Right lobe of liver (tissue), 6 donors: ENCODE measurements around the gene TGFBR3L. TPM values are rescaled to one million over a fixed set of nuclear protein-coding genes. Genes with fewer than 3 reads are reported as not detected.

Experiments
- ATAC-seq, 4 donors: fragments of 200-7000 bp; cut with Tn5 transposase; one replicate each; pipeline ENCODE4 v1.9.1; 2020; ENCODE audit warnings: mild to moderate bottlenecking in 4 of 4, moderate library complexity in 4 of 4
- DNase-seq, 3 donors: peaks; one replicate each; pipeline ENCODE4 v3.0.0-alpha.2; 2020
- H3K27ac ChIP-seq, 3 donors: fragments of 200-600 bp; one replicate each; pipeline ENCODE4 v1.8.0; 2022
- H3K27me3 ChIP-seq, 2 donors: fragments of 200-600 bp; one replicate each; pipeline ENCODE4 v1.8.0; 2022
- H3K36me3 ChIP-seq, 4 donors: fragments of 200-600 bp; sonication (generic) in 1 of 4; one replicate each; pipeline versions ENCODE4 v1.5.1 to v1.8.0; 2017 to 2022; ENCODE audit warnings: control low read depth in 1 of 4
- H3K4me1 ChIP-seq, 4 donors: fragments of 200-600 bp; sonication (generic) in 1 of 4; one replicate each; pipeline versions ENCODE4 v1.5.1 to v1.8.0; 2017 to 2022; ENCODE audit warnings: control low read depth in 1 of 4
- H3K4me3 ChIP-seq, 3 donors: fragments of 200-600 bp; one replicate each; pipeline ENCODE4 v1.8.0; 2022
- H3K9me3 ChIP-seq, 4 donors: fragments of 200-600 bp; sonication (generic) in 1 of 4; one replicate each; pipeline versions ENCODE4 v1.5.1 to v1.8.0; 2017 to 2022; ENCODE audit warnings: control low read depth in 1 of 4
- POLR2A ChIP-seq: fragments of 450-650 bp; IDR thresholded peaks from one replicate; pipeline ENCODE4 v1.6.1; 2017; ENCODE audit warnings: antibody characterized with exemption, mild to moderate bottlenecking
- WGBS: methylation state at CpG from one replicate; pipeline ENCODE4 v1.1.6; 2018; ENCODE audit warnings: low coverage, low lambda C conversion rate; ENCODE audit not compliant: insufficient coverage; ENCODE audit errors: missing lambda C conversion rate; 5-methylcytosine and 5-hydroxymethylcytosine counted together
- intact Hi-C, 2 donors: fragments of 100-400 bp; cut with DNase I; formaldehyde crosslinking; loops; one replicate each; pipeline versions ENCODE4 v1.11.2 to v1.14.1; 2022
- total RNA-seq, 6 experiments: library from RNA; depleted of rRNA in 2 of 6; stranded (reverse); fragments of >200 nt in 2 of 6; fragmentation: NEBNext Ultra II Directional in 3 of 6; extraction: Animal tissue kit (Norgen Biotek cat#: 25700) in 3 of 6; gene quantifications; one replicate each; pipeline versions ENCODE4 v1.1.0 to v1.2.4, GENCODE V29; 2016 to 2023
- TF ChIP-seq, protein P1 (sequence below), 4 donors: fragments of 200-600 bp in 3 of 4; fragments of 450-650 bp in 1 of 4; IDR thresholded peaks; one replicate each; pipeline versions ENCODE4 v1.5.1 to v1.8.0; 2016 to 2022; ENCODE audit warnings: antibody characterized with exemption in 4 of 4, mild to moderate bottlenecking in 2 of 4
- donor health status: DM: no; HTN: yes; CAD: no.
- donor health status: DM: no; HTN: no; CAD: no.
- donor health status: DM: no; HTN: no; CAD: no.
- donor health status: DM: no; HTN: yes; CAD: no.
- donor health status: DM: no; HTN: yes; CAD: no.

The TGFBR3L gene
- total RNA-seq, 6 experiments from 2014 or later, result 0.42 to 2.9 (median 1.3) TPM

DNA sequence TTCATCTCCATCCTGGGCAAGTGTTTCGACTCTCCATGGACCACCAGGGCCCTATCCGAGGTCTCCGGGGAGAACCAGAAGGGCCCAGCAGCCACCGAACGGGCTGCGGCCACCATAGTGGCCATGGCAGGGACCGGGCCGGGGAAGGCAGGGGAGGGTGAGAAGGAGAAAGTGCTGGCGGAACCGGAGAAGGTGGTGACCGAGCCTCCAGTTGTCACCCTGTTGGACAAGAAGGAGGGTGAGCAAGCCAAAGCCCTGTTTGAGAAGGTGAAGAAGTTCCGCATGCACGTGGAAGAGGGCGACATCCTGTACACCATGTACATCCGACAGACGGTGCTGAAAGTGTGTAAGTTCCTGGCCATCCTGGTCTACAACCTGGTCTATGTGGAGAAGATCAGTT, 15.7 kb upstream of the TGFBR3L start:
- ATAC-seq, result no peak
- H3K9me3 ChIP-seq, result no peaks in the 10 kb centered on the region
- H3K4me3 ChIP-seq, result no peak overlapping the region
- WGBS, result 95% methylated on average over 16 of the region's 16 CpGs
- no peak overlapping the region for H3K27ac ChIP-seq
- no peak for DNase-seq
- H3K27me3 ChIP-seq, result no peaks in the 10 kb centered on the region
- H3K4me1 ChIP-seq, result peaks cover 0 to 21% (median 11%) of the 10 kb centered on the region in 4 donors
- TF ChIP-seq, protein P1, sequence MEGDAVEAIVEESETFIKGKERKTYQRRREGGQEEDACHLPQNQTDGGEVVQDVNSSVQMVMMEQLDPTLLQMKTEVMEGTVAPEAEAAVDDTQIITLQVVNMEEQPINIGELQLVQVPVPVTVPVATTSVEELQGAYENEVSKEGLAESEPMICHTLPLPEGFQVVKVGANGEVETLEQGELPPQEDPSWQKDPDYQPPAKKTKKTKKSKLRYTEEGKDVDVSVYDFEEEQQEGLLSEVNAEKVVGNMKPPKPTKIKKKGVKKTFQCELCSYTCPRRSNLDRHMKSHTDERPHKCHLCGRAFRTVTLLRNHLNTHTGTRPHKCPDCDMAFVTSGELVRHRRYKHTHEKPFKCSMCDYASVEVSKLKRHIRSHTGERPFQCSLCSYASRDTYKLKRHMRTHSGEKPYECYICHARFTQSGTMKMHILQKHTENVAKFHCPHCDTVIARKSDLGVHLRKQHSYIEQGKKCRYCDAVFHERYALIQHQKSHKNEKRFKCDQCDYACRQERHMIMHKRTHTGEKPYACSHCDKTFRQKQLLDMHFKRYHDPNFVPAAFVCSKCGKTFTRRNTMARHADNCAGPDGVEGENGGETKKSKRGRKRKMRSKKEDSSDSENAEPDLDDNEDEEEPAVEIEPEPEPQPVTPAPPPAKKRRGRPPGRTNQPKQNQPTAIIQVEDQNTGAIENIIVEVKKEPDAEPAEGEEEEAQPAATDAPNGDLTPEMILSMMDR (IDR thresholded peaks at IDR 0.05), result no peak
- no peak for TF ChIP-seq POLR2A
- H3K36me3 ChIP-seq, result no peaks in the 10 kb centered on the region
- intact Hi-C loops, result no loop called here

GRCh38 chr19:7899751-7900378, 14.8 kb upstream of the TGFBR3L start:
- no peak overlapping the region for H3K27ac ChIP-seq
- DNase-seq (no peak), ATAC-seq (no peak)
- H3K9me3 ChIP-seq, result no peaks in the 10 kb centered on the region
- peaks cover 0 to 26% (median 11%) of the 10 kb centered on the region in 4 donors for H3K4me1 ChIP-seq
- WGBS, result 100% methylated on average over 6 of the region's 34 CpGs
- no peaks in the 10 kb centered on the region for H3K27me3 ChIP-seq
- TF ChIP-seq, protein P1 (IDR thresholded peaks at IDR 0.05), result no peak
- TF ChIP-seq POLR2A, result no peak
- intact Hi-C loops, result loop anchor here in 1 of 2 donors (10.0 kb wide), 1 partner anchor 45 kb away; no protein-coding TSS in a partner anchor
- H3K4me3 ChIP-seq, result no peak overlapping the region
- H3K36me3 ChIP-seq, result no peaks in the 10 kb centered on the region

DNA sequence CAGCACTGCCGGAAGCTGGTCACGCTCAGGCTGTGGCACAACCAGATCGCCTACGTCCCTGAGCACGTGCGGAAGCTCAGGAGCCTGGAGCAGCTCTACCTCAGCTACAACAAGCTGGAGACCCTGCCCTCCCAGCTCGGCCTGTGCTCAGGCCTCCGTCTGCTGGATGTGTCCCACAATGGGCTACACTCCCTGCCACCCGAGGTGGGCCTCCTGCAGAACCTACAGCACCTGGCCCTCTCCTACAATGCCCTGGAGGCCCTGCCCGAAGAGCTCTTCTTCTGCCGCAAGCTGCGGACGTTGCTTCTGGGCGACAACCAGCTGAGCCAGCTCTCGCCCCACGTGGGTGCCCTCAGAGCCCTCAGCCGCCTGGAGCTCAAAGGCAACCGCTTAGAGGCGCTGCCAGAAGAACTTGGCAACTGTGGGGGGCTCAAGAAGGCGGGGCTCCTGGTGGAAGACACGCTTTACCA, 14.2 kb upstream of the TGFBR3L start:
- Histone ChIP-seq H3K36me3 (no peaks in the 10 kb centered on the region), H3K9me3 (no peaks in the 10 kb centered on the region), H3K4me3 (no peak overlapping the region), H3K27ac (no peak overlapping the region), H3K4me1 (peaks cover 0 to 31% (median 11%) of the 10 kb centered on the region in 4 donors), H3K27me3 (no peaks in the 10 kb centered on the region)
- DNase-seq (no peak), ATAC-seq (no peak)
- intact Hi-C loops, result loop anchor here in 1 of 2 donors (10.0 kb wide), 1 partner anchor 46 kb away; no protein-coding TSS in a partner anchor
- TF ChIP-seq POLR2A, result no peak
- TF ChIP-seq, protein P1 (IDR thresholded peaks at IDR 0.05), result no peak
- WGBS, result 100% methylated on average over 2 of the region's 21 CpGs

GRCh38 chr19:7900931-7901330, 13.7 kb upstream of the TGFBR3L start:
- intact Hi-C loops, result loop anchor here in 1 of 2 donors (10.0 kb wide), 1 partner anchor 46 kb away; no protein-coding TSS in a partner anchor
- no peak overlapping the region for H3K4me3 ChIP-seq
- DNase-seq, result no peak
- H3K36me3 ChIP-seq, result no peaks in the 10 kb centered on the region
- no peak overlapping the region for H3K27ac ChIP-seq
- WGBS, result 92% methylated on average over 2 of the region's 3 CpGs
- no peaks in the 10 kb centered on the region for H3K27me3 ChIP-seq
- H3K9me3 ChIP-seq, result no peaks in the 10 kb centered on the region
- ATAC-seq, result no peak
- peaks cover 0 to 31% (median 11%) of the 10 kb centered on the region in 4 donors for H3K4me1 ChIP-seq
- TF ChIP-seq POLR2A, result no peak
- TF ChIP-seq, protein P1 (IDR thresholded peaks at IDR 0.05), result no peak
